Prostate gland (tissue), 1 donor: ENCODE data around the gene ERG28.
A peak's percentile ranks its signal among the peaks of the same experiment; 100 is the strongest.

Experiments
- POLR2A ChIP-seq: fragments of 450-650 bp; IDR thresholded peaks from one replicate; pipeline ENCODE4 v1.6.1; 2016; ENCODE audit warnings: antibody characterized with exemption, mild to moderate bottlenecking
- POLR2AphosphoS5 ChIP-seq: sonication (generic); formaldehyde crosslinking; IDR thresholded peaks from one replicate; pipeline ENCODE4 v1.6.1; 2017; ENCODE audit warnings: antibody characterized with exemption

DNA sequence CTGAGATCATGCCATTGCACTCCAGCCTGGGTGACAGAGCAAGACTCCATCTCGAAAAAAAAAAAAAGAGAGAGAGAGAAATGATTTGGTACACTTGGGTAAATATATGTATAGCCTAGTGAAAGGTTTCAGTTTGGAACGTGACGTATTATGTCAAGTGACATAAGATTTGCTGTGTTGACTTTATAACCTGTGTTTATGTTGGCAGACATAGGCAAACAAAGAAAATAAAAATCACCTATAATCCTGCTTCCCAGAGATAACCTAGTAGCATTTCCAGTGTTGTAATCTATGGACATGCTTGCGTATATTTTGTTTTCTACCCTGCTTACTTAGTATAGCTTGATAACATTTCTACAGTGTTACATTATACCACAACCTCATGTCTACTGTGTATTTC is 16.7 kb downstream of the ERG28 start:
- TF ChIP-seq POLR2A (no peak), POLR2AphosphoS5 (peak; percentile 64)
